Retinal pigment epithelial cell (primary cell): ENCODE data around the gene ALKBH2.

Experiments
- DNase-seq: peaks from one replicate; pipeline ENCODE4 v3.0.0-alpha.2; 2010; ENCODE audit warnings: low read depth
- H3K4me3 ChIP-seq: 2 replicates; pipeline ENCODE4 v1.5.1; 2011; ENCODE audit warnings: mild to moderate bottlenecking, low read length, control low read depth, moderate library complexity
- CTCF ChIP-seq: conservative IDR thresholded peaks from 2 replicates; pipeline ENCODE4 v1.5.1; 2011; ENCODE audit warnings: low read depth, low read length, control low read depth, inconsistent platforms

ALKBH2 gene

GRCh38 chr12:109131154-109132050 lies 38.1 kb upstream of the ALKBH2 start:
- no peak for DNase-seq
- no peak overlapping the region for H3K4me3 ChIP-seq
- TF ChIP-seq CTCF: no peak

- TF ChIP-seq CTCF: no peak
- no peak for DNase-seq
- H3K4me3 ChIP-seq: no peak overlapping the region
Measured at GRCh38 chr12:109130297-109131153, 37.3 kb upstream of the ALKBH2 start.

- no peak for TF ChIP-seq CTCF
- H3K4me3 ChIP-seq: no peak overlapping the region
- no peak for DNase-seq
Measured at GRCh38 chr12:109127533-109128242, 34.4 kb upstream of the ALKBH2 start.

- no peak for TF ChIP-seq CTCF
- H3K4me3 ChIP-seq: no peak overlapping the region
- no peak for DNase-seq
Measured at GRCh38 chr12:109126784-109127183, 33.5 kb upstream of the ALKBH2 start.

GRCh38 chr12:109125791-109126190 lies 32.5 kb upstream of the ALKBH2 start:
- no peak for DNase-seq
- no peak for TF ChIP-seq CTCF
- H3K4me3 ChIP-seq: no peak overlapping the region

GRCh38 chr12:109124878-109125648 lies 31.8 kb upstream of the ALKBH2 start:
- no peak overlapping the region for H3K4me3 ChIP-seq
- no peak for TF ChIP-seq CTCF
- DNase-seq: no peak
